Gastroesophageal sphincter (tissue), 4 donors: Measurements from ENCODE around the gene KAZN. TPM values are rescaled to one million over a fixed set of nuclear protein-coding genes. Genes with fewer than 3 reads are reported as not detected.

ENCODE experiments used
- ATAC-seq: fragments of 150-250 bp; one replicate; pipeline ENCODE4 v1.9.1; 2016; ENCODE audit warnings: mild to moderate bottlenecking, moderate library complexity
- H3K27ac ChIP-seq, 4 donors: fragments of 200-600 bp; sonication (generic) in 3 of 4; 1 replicate in 3 of 4; 2 replicates in 1 of 4; pipeline ENCODE4 v1.5.1; 2016 to 2019
- H3K27me3 ChIP-seq: fragments of 200-600 bp; sonication (generic); one replicate; pipeline ENCODE4 v1.5.1; 2019
- H3K36me3 ChIP-seq, 2 donors: fragments of 200-600 bp; sonication (generic); one replicate each; pipeline ENCODE4 v1.5.1; 2019; ENCODE audit warnings: control low read depth in 1 of 2
- H3K4me1 ChIP-seq, 3 donors: fragments of 200-600 bp; sonication (generic); 1 replicate in 2 of 3; 2 replicates in 1 of 3; pipeline ENCODE4 v1.5.1; 2016 to 2019; ENCODE audit warnings: control low read depth in 2 of 3
- H3K4me3 ChIP-seq, 2 donors: fragments of 200-600 bp; sonication (generic); one replicate each; pipeline ENCODE4 v1.5.1; 2019; ENCODE audit warnings: mild to moderate bottlenecking in 1 of 2, moderate library complexity in 1 of 2
- H3K9me3 ChIP-seq, 3 donors: fragments of 200-600 bp; sonication (generic); one replicate each; pipeline ENCODE4 v1.5.1; 2017 to 2019; ENCODE audit warnings: control low read depth in 2 of 3
- EP300 ChIP-seq: sonication (generic); formaldehyde crosslinking; IDR thresholded peaks from one replicate; pipeline ENCODE4 v1.6.1; 2017; ENCODE audit warnings: antibody characterized with exemption, mild to moderate bottlenecking
- POLR2A ChIP-seq, 2 donors: fragments of 450-650 bp; IDR thresholded peaks; one replicate each; pipeline ENCODE4 v1.6.1; 2017; ENCODE audit warnings: antibody characterized with exemption in 2 of 2, mild to moderate bottlenecking in 2 of 2, moderate library complexity in 1 of 2
- POLR2AphosphoS5 ChIP-seq: sonication (generic); formaldehyde crosslinking; IDR thresholded peaks from one replicate; pipeline ENCODE4 v1.6.1; 2017; ENCODE audit warnings: antibody characterized with exemption
- WGBS, 2 donors: methylation state at CpG; one replicate each; pipeline ENCODE4 v1.1.5; 2018; ENCODE audit warnings: low coverage in 1 of 2; 5-methylcytosine and 5-hydroxymethylcytosine counted together
- total RNA-seq, 4 donors: library from RNA; depleted of rRNA; stranded (reverse); fragments of >200 nt; gene quantifications; one replicate each; pipeline ENCODE4 v1.1.0, GENCODE V29; 2016
- TF ChIP-seq, protein P1 (sequence below), 4 experiments: fragments of 200-600 bp in 2 of 4; fragments of 450-650 bp in 2 of 4; sonication (generic) in 1 of 4; IDR thresholded peaks; one replicate each; pipeline ENCODE4 v1.5.1; 2017 to 2019; ENCODE audit warnings: antibody characterized with exemption in 4 of 4, mild to moderate bottlenecking in 2 of 4, moderate library complexity in 2 of 4

The KAZN gene
- total RNA-seq: 10 to 100 TPM in 3 of 4 donors, 1 to 10 TPM in 1; 6.5 to 16.6 (median 11.5) TPM

DNA sequence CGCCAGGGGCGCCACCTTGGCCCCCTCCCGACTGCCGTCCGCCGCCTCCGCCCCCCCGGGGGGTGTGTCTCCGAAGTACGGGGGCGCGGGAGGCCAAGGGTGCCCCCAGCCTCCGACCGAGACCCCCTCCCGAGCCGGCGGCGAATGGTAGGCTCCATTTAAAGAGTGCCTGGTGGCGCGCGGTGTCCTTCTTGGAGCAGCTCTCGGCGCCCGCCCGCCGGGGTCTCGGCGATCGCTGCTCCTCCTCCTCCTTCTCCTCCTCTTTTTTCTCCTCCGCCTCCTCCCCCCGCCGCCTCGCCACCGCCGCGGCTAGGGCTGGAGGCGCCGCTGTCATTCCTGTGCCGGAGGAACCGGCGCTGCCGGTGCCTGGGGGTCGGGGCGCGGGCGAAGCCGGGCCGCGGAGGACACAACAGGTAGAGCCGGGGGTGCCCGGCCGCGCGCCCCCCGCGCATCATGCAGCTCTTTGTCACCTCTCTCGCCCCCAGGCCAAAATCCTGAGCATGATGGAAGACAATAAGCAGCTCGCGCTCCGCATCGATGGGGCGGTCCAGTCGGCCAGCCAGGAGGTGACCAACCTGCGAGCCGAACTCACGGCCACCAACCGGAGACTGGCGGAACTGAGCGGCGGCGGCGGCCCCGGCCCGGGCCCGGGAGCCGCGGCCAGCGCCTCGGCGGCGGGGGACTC, at the start of gene KAZN:
TSS of gene KAZN (plus strand) at position 188 of the 685 bp plus-strand sequence.
- H3K27ac ChIP-seq: peak within 1 kb of the TSS in 3 of 4 donors; percentile 10 to 43 (median 19)
- peaks cover 0 to 36% (median 11%) of the 10 kb centered on the region in 3 donors for H3K4me1 ChIP-seq
- peak; percentile 36 for ATAC-seq
- H3K27me3 ChIP-seq: peaks cover 65% of the 10 kb centered on the region
- no peaks in the 10 kb centered on the region for H3K9me3 ChIP-seq
- peak within 1 kb of the TSS; percentile 16 to 56 for H3K4me3 ChIP-seq
- no peak for TF ChIP-seq POLR2AphosphoS5
- TF ChIP-seq, protein P1, sequence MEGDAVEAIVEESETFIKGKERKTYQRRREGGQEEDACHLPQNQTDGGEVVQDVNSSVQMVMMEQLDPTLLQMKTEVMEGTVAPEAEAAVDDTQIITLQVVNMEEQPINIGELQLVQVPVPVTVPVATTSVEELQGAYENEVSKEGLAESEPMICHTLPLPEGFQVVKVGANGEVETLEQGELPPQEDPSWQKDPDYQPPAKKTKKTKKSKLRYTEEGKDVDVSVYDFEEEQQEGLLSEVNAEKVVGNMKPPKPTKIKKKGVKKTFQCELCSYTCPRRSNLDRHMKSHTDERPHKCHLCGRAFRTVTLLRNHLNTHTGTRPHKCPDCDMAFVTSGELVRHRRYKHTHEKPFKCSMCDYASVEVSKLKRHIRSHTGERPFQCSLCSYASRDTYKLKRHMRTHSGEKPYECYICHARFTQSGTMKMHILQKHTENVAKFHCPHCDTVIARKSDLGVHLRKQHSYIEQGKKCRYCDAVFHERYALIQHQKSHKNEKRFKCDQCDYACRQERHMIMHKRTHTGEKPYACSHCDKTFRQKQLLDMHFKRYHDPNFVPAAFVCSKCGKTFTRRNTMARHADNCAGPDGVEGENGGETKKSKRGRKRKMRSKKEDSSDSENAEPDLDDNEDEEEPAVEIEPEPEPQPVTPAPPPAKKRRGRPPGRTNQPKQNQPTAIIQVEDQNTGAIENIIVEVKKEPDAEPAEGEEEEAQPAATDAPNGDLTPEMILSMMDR (IDR thresholded peaks at IDR 0.05): peak in 2 of 4 experiments; percentile 19 to 33
- no peak for TF ChIP-seq POLR2A (IDR thresholded peaks at IDR 0.05)
- H3K36me3 ChIP-seq: no peaks in the 10 kb centered on the region
- WGBS, 2 donors: 0% methylated on average over 1 of the region's 81 CpGs; no CpG with 5 or more reads in 1 of the 2 donors

DNA sequence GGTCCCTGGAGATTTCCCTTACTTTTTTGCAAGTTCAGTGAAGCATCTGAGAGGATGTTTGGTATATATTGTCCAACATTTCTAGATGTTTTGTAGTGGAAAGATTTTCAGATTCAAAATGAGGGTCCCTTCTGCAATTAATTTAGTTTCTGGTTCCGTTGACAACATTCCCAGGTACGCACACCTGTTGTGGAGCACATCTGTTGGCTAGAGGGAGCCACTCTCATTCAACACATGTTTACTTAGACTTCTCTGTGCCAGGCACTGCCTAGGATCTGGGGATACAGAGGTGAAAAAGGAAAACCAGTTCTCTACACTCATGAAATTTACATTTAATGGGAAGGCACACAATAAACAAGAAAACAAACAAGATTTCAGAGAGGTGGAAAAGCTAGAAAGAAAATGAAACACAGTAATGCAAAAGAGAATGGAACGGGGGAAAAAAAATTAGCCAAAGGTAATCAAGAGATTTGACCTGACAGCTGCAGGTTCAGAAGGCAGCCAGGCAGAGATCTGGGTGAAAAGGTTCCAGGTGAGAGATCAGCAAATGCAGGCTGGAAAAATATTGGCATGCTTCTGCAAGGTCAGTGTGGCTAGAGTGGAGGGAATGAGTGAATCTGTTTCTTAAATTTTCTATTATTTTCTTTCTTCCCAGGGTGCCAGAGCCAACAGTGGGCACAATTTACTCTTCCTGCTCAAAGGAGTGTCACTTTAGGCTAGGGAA, 48.4 kb upstream of the KAZN start:
- Histone ChIP-seq H3K4me3 (no peak overlapping the region), H3K9me3 (no peaks in the 10 kb centered on the region), H3K36me3 (no peaks in the 10 kb centered on the region), H3K27me3 (peaks cover 10% of the 10 kb centered on the region), H3K27ac (no peak overlapping the region), H3K4me1 (no peaks in the 10 kb centered on the region)
- 79 to 100% methylated on average over 3 of the region's 3 CpGs for WGBS, 2 donors
- ATAC-seq: no peak
- TF ChIP-seq POLR2A (IDR thresholded peaks at IDR 0.05): no peak
- TF ChIP-seq, protein P1 (IDR thresholded peaks at IDR 0.05): no peak

DNA sequence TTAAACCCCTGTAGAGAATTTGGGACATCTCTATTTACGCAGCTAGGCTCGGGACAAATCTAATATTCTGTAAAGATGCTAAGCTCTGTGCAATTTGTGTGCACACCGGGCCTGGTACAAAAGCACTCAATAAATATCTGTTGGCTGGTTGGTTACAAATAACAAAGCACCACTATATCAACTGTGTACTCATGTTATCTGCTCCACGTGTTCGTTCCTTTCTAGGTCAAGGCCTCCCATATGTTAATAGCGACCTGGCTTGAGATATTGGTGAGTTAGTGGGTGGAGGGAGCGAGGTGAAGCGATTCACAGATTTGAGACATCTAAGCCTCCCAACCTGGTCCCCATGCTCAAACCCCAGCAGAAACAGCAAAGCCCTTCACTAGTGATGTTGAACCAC, 47.1 kb upstream of the KAZN start:
- WGBS, 2 donors: 80 to 96% methylated on average over 2 to 8 of the region's 8 CpGs
- TF ChIP-seq POLR2A (IDR thresholded peaks at IDR 0.05) (no peak), EP300 (no peak), POLR2AphosphoS5 (no peak)
- TF ChIP-seq, protein P1 (IDR thresholded peaks at IDR 0.05): no peak

DNA sequence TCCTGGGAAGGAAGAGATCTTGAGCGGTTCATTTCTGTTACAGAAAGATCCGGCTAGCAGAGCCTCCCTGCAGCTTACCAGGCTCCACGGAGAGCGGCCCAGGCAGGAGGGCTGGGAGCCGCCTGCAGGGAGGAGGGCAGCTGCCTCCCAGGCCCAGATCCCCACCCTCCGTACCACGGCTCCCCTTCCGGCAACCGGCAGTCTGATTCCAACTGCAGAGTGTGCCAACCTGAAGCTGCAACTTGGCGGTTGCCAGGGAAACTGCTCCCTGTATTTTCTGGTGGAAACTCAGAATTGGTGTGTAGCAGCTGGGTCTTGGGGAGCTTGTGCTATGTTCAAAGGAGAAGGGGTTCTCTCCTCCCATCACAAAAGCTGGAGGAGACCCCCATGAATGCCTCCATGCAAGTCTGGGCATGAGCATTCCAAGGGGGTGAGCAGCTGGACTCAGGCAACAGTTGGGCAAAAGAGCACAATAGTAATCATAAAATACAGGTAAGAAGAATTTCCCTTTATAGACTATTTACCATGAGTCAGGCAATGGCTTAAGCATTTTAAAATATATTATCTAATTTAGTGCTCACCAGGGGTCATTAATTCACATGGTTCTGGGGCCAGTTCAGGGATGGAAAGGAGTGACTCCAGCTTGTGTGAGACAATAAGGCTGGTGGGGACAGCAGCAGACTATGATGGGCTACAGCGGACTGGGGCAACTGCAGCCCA, 46.1 kb upstream of the KAZN start:
- Histone ChIP-seq H3K4me3 (no peak overlapping the region), H3K27ac (no peak overlapping the region), H3K9me3 (no peaks in the 10 kb centered on the region), H3K27me3 (peaks cover 6% of the 10 kb centered on the region), H3K36me3 (no peaks in the 10 kb centered on the region), H3K4me1 (no peaks in the 10 kb centered on the region)
- no peak for ATAC-seq
- WGBS, 2 donors: 90 to 100% methylated on average over 1 to 2 of the region's 11 CpGs
- TF ChIP-seq EP300 (no peak), POLR2AphosphoS5 (no peak), POLR2A (IDR thresholded peaks at IDR 0.05) (no peak)
- TF ChIP-seq, protein P1 (IDR thresholded peaks at IDR 0.05): no peak

More for the DNA sequence above, 47.1 kb upstream of the KAZN start:
- H3K36me3 ChIP-seq: no peaks in the 10 kb centered on the region
- no peak overlapping the region for H3K4me3 ChIP-seq
- H3K4me1 ChIP-seq: no peaks in the 10 kb centered on the region
- no peaks in the 10 kb centered on the region for H3K9me3 ChIP-seq
- no peak for ATAC-seq
- peaks cover 6% of the 10 kb centered on the region for H3K27me3 ChIP-seq
- H3K27ac ChIP-seq: no peak overlapping the region
